Activated CD4-positive, alpha-beta T cell treated with anti-CD3 and anti-CD28 coated beads, Interleukin-10, Interleukin-2, amounts not matched to agents 100 ng/mL and 50 ng/mL, durations not matched to agents 16 hours and 8 hours (primary cell): ENCODE measurements around the gene NRGN.

ENCODE experiments used
- DNase-seq: peaks from one replicate; pipeline ENCODE4 v3.0.0-alpha.2; 2020

NRGN gene

GRCh38 chr11:124739479-124740276 lies at the start of gene NRGN:
TSS of gene NRGN (plus strand) at chr11:124739942. CDS start at chr11:124740085, 143 bp downstream.
- DNase-seq: peak; percentile 90

- no peak for DNase-seq
These were observed 46.6 kb upstream of the NRGN start for GRCh38 chr11:124693142-124693541.

- DNase-seq: no peak
These were observed 40.2 kb upstream of the NRGN start for GRCh38 chr11:124699547-124699946.

GRCh38 chr11:124700028-124700427 lies 39.7 kb upstream of the NRGN start:
- DNase-seq: no peak

GRCh38 chr11:124707829-124708228 lies 31.9 kb upstream of the NRGN start:
- DNase-seq: no peak

- DNase-seq: no peak
These were observed 27.4 kb upstream of the NRGN start for GRCh38 chr11:124712392-124712791.

GRCh38 chr11:124716591-124716990 lies 23.2 kb upstream of the NRGN start:
- DNase-seq: no peak

GRCh38 chr11:124717421-124717785 lies 22.3 kb upstream of the NRGN start:
- no peak for DNase-seq

- peak; percentile 11 for DNase-seq
These were observed 21.7 kb upstream of the NRGN start for GRCh38 chr11:124717786-124718651.

GRCh38 chr11:124718801-124719200 lies 20.9 kb upstream of the NRGN start:
- no peak for DNase-seq

- no peak for DNase-seq
These were observed 20.2 kb upstream of the NRGN start for GRCh38 chr11:124719534-124719933.

- DNase-seq: no peak
These were observed 17.6 kb upstream of the NRGN start for GRCh38 chr11:124722176-124722575.

- no peak for DNase-seq
These were observed 14.6 kb upstream of the NRGN start for GRCh38 chr11:124724979-124725718.

- DNase-seq: no peak
These were observed 14.0 kb upstream of the NRGN start for GRCh38 chr11:124725719-124726105.

GRCh38 chr11:124727474-124727873 lies 12.3 kb upstream of the NRGN start:
- DNase-seq: no peak

GRCh38 chr11:124728134-124728533 lies 11.6 kb upstream of the NRGN start:
- no peak for DNase-seq

- no peak for DNase-seq
These were observed 10.2 kb upstream of the NRGN start for GRCh38 chr11:124729571-124729970.

- DNase-seq: no peak
These were observed 7.5 kb upstream of the NRGN start for GRCh38 chr11:124732230-124732629.

- DNase-seq: no peak
These were observed 3.0 kb upstream of the NRGN start for GRCh38 chr11:124736736-124737135.

GRCh38 chr11:124737638-124738305 lies 2.0 kb upstream of the NRGN start:
- DNase-seq: no peak

GRCh38 chr11:124738713-124739478 lies 846 bp upstream of the NRGN start:
- no peak for DNase-seq

- peak; percentile 46 for DNase-seq
These were observed 638 bp downstream of the NRGN start for GRCh38 chr11:124740277-124740882.
